Stimulated activated naive CD8-positive, alpha-beta T cell treated with anti-CD3 and anti-CD28 coated beads, Interleukin-15, Interleukin-2, amounts not matched to agents 100 ng/mL and 50 ng/mL, for 24 hours (primary cell): Measurements from ENCODE around the gene SCN5A.

Experiments
- H3K27ac Mint-ChIP-seq: one replicate; pipeline ENCODE4 v1.8.0; 2021; ENCODE audit warnings: mild to moderate bottlenecking, mixed read lengths
- H3K27me3 Mint-ChIP-seq: one replicate; pipeline ENCODE4 v1.8.0; 2021; ENCODE audit warnings: mixed read lengths
- H3K36me3 Mint-ChIP-seq: one replicate; pipeline ENCODE4 v1.8.0; 2021; ENCODE audit warnings: low read depth, mixed read lengths
- H3K4me1 Mint-ChIP-seq: one replicate; pipeline ENCODE4 v1.8.0; 2021; ENCODE audit warnings: low read depth, mixed read lengths
- H3K4me3 Mint-ChIP-seq: one replicate; pipeline ENCODE4 v1.8.0; 2021; ENCODE audit warnings: mild to moderate bottlenecking, mixed read lengths
- H3K9me3 Mint-ChIP-seq: one replicate; pipeline ENCODE4 v1.8.0; 2021; ENCODE audit warnings: mixed read lengths

Gene SCN5A

GRCh38 chr3:38562467-38562925 lies 87.0 kb downstream of the SCN5A start:
- H3K4me1 Mint-ChIP-seq = no peaks in the 10 kb centered on the region
- H3K36me3 Mint-ChIP-seq = no peaks in the 10 kb centered on the region
- no peaks in the 10 kb centered on the region for H3K27me3 Mint-ChIP-seq
- no peak overlapping the region for H3K27ac Mint-ChIP-seq
- H3K9me3 Mint-ChIP-seq = no peaks in the 10 kb centered on the region
- H3K4me3 Mint-ChIP-seq = no peak overlapping the region

- Mint-ChIP-seq H3K27ac (no peak overlapping the region), H3K4me1 (no peaks in the 10 kb centered on the region), H3K27me3 (no peaks in the 10 kb centered on the region), H3K36me3 (no peaks in the 10 kb centered on the region), H3K9me3 (no peaks in the 10 kb centered on the region), H3K4me3 (no peak overlapping the region)
These were observed 87.6 kb downstream of the SCN5A start for GRCh38 chr3:38561746-38562466.

GRCh38 chr3:38560996-38561717 lies 88.3 kb downstream of the SCN5A start:
- H3K27me3 Mint-ChIP-seq = no peaks in the 10 kb centered on the region
- H3K4me1 Mint-ChIP-seq = no peaks in the 10 kb centered on the region

GRCh38 chr3:38560284-38560683 lies 89.2 kb downstream of the SCN5A start:
- Mint-ChIP-seq H3K36me3 (no peaks in the 10 kb centered on the region), H3K27me3 (no peaks in the 10 kb centered on the region), H3K4me3 (no peak overlapping the region), H3K4me1 (no peaks in the 10 kb centered on the region), H3K9me3 (no peaks in the 10 kb centered on the region), H3K27ac (no peak overlapping the region)

More at GRCh38 chr3:38560996-38561717, 88.3 kb downstream of the SCN5A start:
- Mint-ChIP-seq H3K27ac (no peak overlapping the region), H3K36me3 (no peaks in the 10 kb centered on the region), H3K4me3 (no peak overlapping the region), H3K9me3 (no peaks in the 10 kb centered on the region)

GRCh38 chr3:38558864-38559263 lies 90.6 kb downstream of the SCN5A start:
- no peaks in the 10 kb centered on the region for H3K4me1 Mint-ChIP-seq
- no peaks in the 10 kb centered on the region for H3K9me3 Mint-ChIP-seq
- H3K36me3 Mint-ChIP-seq = no peaks in the 10 kb centered on the region
- no peaks in the 10 kb centered on the region for H3K27me3 Mint-ChIP-seq
- H3K27ac Mint-ChIP-seq = no peak overlapping the region
- no peak overlapping the region for H3K4me3 Mint-ChIP-seq

GRCh38 chr3:38556640-38557358 lies 92.7 kb downstream of the SCN5A start:
- Mint-ChIP-seq H3K4me3 (no peak overlapping the region), H3K27me3 (peaks cover 3% of the 10 kb centered on the region), H3K36me3 (no peaks in the 10 kb centered on the region), H3K9me3 (no peaks in the 10 kb centered on the region), H3K27ac (no peak overlapping the region), H3K4me1 (no peaks in the 10 kb centered on the region)

GRCh38 chr3:38555926-38556325 lies 93.6 kb downstream of the SCN5A start:
- Mint-ChIP-seq H3K4me1 (no peaks in the 10 kb centered on the region), H3K9me3 (no peaks in the 10 kb centered on the region), H3K36me3 (no peaks in the 10 kb centered on the region), H3K4me3 (no peak overlapping the region), H3K27me3 (peaks cover 3% of the 10 kb centered on the region), H3K27ac (no peak overlapping the region)

GRCh38 chr3:38555149-38555840 lies 94.2 kb downstream of the SCN5A start:
- peaks cover 3% of the 10 kb centered on the region for H3K27me3 Mint-ChIP-seq
- no peak overlapping the region for H3K27ac Mint-ChIP-seq
- H3K36me3 Mint-ChIP-seq = no peaks in the 10 kb centered on the region
- H3K4me1 Mint-ChIP-seq = no peaks in the 10 kb centered on the region
- no peak overlapping the region for H3K4me3 Mint-ChIP-seq
- no peaks in the 10 kb centered on the region for H3K9me3 Mint-ChIP-seq

GRCh38 chr3:38554127-38554827 lies 95.2 kb downstream of the SCN5A start:
- Mint-ChIP-seq H3K27ac (no peak overlapping the region), H3K4me3 (no peak overlapping the region), H3K27me3 (peaks cover 3% of the 10 kb centered on the region)

GRCh38 chr3:38553071-38553470 lies 96.4 kb downstream of the SCN5A start:
- H3K9me3 Mint-ChIP-seq = no peaks in the 10 kb centered on the region
- no peaks in the 10 kb centered on the region for H3K4me1 Mint-ChIP-seq
- no peaks in the 10 kb centered on the region for H3K36me3 Mint-ChIP-seq
- H3K27me3 Mint-ChIP-seq = peaks cover 3% of the 10 kb centered on the region
- H3K27ac Mint-ChIP-seq = no peak overlapping the region
- H3K4me3 Mint-ChIP-seq = no peak overlapping the region

More at GRCh38 chr3:38554127-38554827, 95.2 kb downstream of the SCN5A start:
- Mint-ChIP-seq H3K4me1 (no peaks in the 10 kb centered on the region), H3K9me3 (no peaks in the 10 kb centered on the region), H3K36me3 (no peaks in the 10 kb centered on the region)

GRCh38 chr3:38552364-38552763 lies 97.1 kb downstream of the SCN5A start:
- Mint-ChIP-seq H3K4me1 (no peaks in the 10 kb centered on the region), H3K9me3 (no peaks in the 10 kb centered on the region), H3K36me3 (no peaks in the 10 kb centered on the region), H3K27ac (no peak overlapping the region), H3K4me3 (no peak overlapping the region), H3K27me3 (peaks cover 3% of the 10 kb centered on the region)

GRCh38 chr3:38551026-38551832 lies 98.3 kb downstream of the SCN5A start:
- no peak overlapping the region for H3K27ac Mint-ChIP-seq
- H3K9me3 Mint-ChIP-seq = no peaks in the 10 kb centered on the region
- H3K4me3 Mint-ChIP-seq = no peak overlapping the region
- H3K4me1 Mint-ChIP-seq = no peaks in the 10 kb centered on the region
- peaks cover 3% of the 10 kb centered on the region for H3K27me3 Mint-ChIP-seq
- H3K36me3 Mint-ChIP-seq = no peaks in the 10 kb centered on the region

GRCh38 chr3:38549957-38550840 lies 99.3 kb downstream of the SCN5A start:
- H3K27ac Mint-ChIP-seq = no peak overlapping the region
- H3K36me3 Mint-ChIP-seq = no peaks in the 10 kb centered on the region
- H3K27me3 Mint-ChIP-seq = peaks cover 3% of the 10 kb centered on the region
- H3K9me3 Mint-ChIP-seq = no peaks in the 10 kb centered on the region
- no peaks in the 10 kb centered on the region for H3K4me1 Mint-ChIP-seq
- H3K4me3 Mint-ChIP-seq = no peak overlapping the region
